Measurements from ENCODE around the gene FAM76B. TPM values are rescaled to one million over a fixed set of nuclear protein-coding genes. Genes with fewer than 3 reads are reported as not detected.

FAM76B gene
- polyA plus RNA-seq, 2 of the 4 experiments (the other 2 are of a cell fraction): 11.4 to 33.3 TPM

GRCh38 chr11:95790123-95790932 lies 746 bp upstream of the FAM76B start, which contains the start of gene CEP57:
CEP57 (plus strand) TSS chr11:95790498; CDS start chr11:95790699, 201 bp downstream.
- DNase-seq (ENCODE audit: low read depth in 1 of 2, low spot score in 1 of 2) (peak; percentile 78 to 96), ATAC-seq (peak; percentile 86 to 89), FAIRE-seq (no peak)
- Histone ChIP-seq H3K4me1 (peaks cover 15% of the 10 kb centered on the region; the same call in 2 of the 3 replicates), H3K9me3 (no peaks in the 10 kb centered on the region), H3K27ac (peak within 1 kb of the TSS; percentile 93 to 98), H3K4me2 (peak within 1 kb of the TSS; percentile 78), H3K4me3 (peak within 1 kb of the TSS; percentile 88)
- ChIA-PET POLR2A (interaction anchor here (0.6 to 2.1 kb wide), 14 partner anchors 10 to 816 kb away, joined by 3 to 9 read pairs (median 4); partner anchors contain the start of genes CCDC82, CWC15, JRKL and KDM4D), CTCF (interaction anchor here (1.1 to 1.6 kb wide), 3 partner anchors 604 to 640 kb away, joined by 3 to 6 read pairs (median 3); no protein-coding TSS in a partner anchor)
- 0% methylated on average over 28 of the region's 55 CpGs for WGBS (ENCODE audit: missing lambda C conversion rate)
- TF ChIP-seq E2F6 (IDR thresholded peaks at IDR 0.05; ENCODE audit: borderline replicate concordance, low read depth) (no peak), FOXS1 (CRISPR knock-in tag; IDR thresholded peaks at IDR 0.05) (no peak), POLR2A (IDR thresholded peaks at IDR 0.05; ENCODE audit: low read length) (peak; percentile 34), USF2 (IDR thresholded peaks at IDR 0.05) (no peak), CEBPB (IDR thresholded peaks at IDR 0.05) (no peak), CHD4 (IDR thresholded peaks at IDR 0.05; ENCODE audit: borderline replicate concordance) (no peak), PBX3 (IDR thresholded peaks at IDR 0.05) (peak; percentile 81), MAFK (IDR thresholded peaks at IDR 0.05; ENCODE audit: partially characterized antibody) (no peak), TP53 (CRISPR knock-in tag; IDR thresholded peaks at IDR 0.05) (peak; percentile 55; the same call in 1 of the 2 replicates), ATOH8 (CRISPR knock-in tag; IDR thresholded peaks at IDR 0.05; ENCODE audit: low read depth) (no peak), BHLHE40 (IDR thresholded peaks at IDR 0.05; ENCODE audit: low read depth, low read length) (no peak), RAD21 (conservative IDR thresholded peaks at IDR 0.05 in 1 of 2, IDR thresholded peaks at IDR 0.05 in 1 of 2) (no peak), HOXB5 (CRISPR knock-in tag; IDR thresholded peaks at IDR 0.05) (peak; percentile 62; the same call in 1 of the 2 replicates), RARB (CRISPR knock-in tag; IDR thresholded peaks at IDR 0.05) (no peak), CBX8 (IDR thresholded peaks at IDR 0.05) (no peak), ELK1 (IDR thresholded peaks at IDR 0.05; ENCODE audit: low read depth, low read length) (no peak), NFE2L2 (conservative IDR thresholded peaks at IDR 0.05; ENCODE audit: low read length) (no peak), SREBF2 (IDR thresholded peaks at IDR 0.05) (no peak), KDM5A (IDR thresholded peaks at IDR 0.05) (no peak), HOXA7 (CRISPR knock-in tag; IDR thresholded peaks at IDR 0.05) (no peak), BCL3 (IDR thresholded peaks at IDR 0.05) (0 out of 3 replicates have a peak, but pooled peaks have one; percentile 19), HEYL (CRISPR knock-in tag; IDR thresholded peaks at IDR 0.05) (no peak), PHF8 (IDR thresholded peaks at IDR 0.05; ENCODE audit: borderline replicate concordance, low read depth) (peak; percentile 40; the same call in 1 of the 2 replicates), REST (IDR thresholded peaks at IDR 0.05) (no peak), MAX (IDR thresholded peaks at IDR 0.05) (0 out of 2 replicates have a peak, but pooled peaks have one; percentile 3), SMC3 (IDR thresholded peaks at IDR 0.05) (no peak), HDAC2 (IDR thresholded peaks at IDR 0.05) (no peak), CBX2 (IDR thresholded peaks at IDR 0.05; ENCODE audit: borderline replicate concordance, low read depth) (no peak), ESRRA (IDR thresholded peaks at IDR 0.05; ENCODE audit: borderline replicate concordance, low read length) (no peak), HES2 (IDR thresholded peaks at IDR 0.05) (no peak)
